Esophagus muscularis mucosa (tissue), 4 donors: ENCODE measurements around the gene NAT9. TPM values are rescaled to one million over a fixed set of nuclear protein-coding genes. Genes with fewer than 3 reads are reported as not detected.

Experiments used
- DNase-seq: peaks from one replicate; pipeline ENCODE4 v3.0.0-alpha.2; 2017; ENCODE audit errors: extremely low spot score
- H3K27ac ChIP-seq, 4 donors: fragments of 200-600 bp; sonication (generic); replicated peaks in 1 of 4; 1 replicate in 3 of 4; 2 replicates in 1 of 4; pipeline ENCODE4 v1.5.1; 2016 to 2019; ENCODE audit warnings: mild to moderate bottlenecking in 1 of 4
- H3K27me3 ChIP-seq, 4 donors: fragments of 200-600 bp; sonication (generic); one replicate each; pipeline versions ENCODE4 v1.5.1 to v1.6.0; 2016 to 2019
- H3K36me3 ChIP-seq, 4 donors: fragments of 200-600 bp; sonication (generic); one replicate each; pipeline ENCODE4 v1.5.1; 2016 to 2019
- H3K4me1 ChIP-seq, 4 donors: fragments of 200-600 bp; sonication (generic); one replicate each; pipeline ENCODE4 v1.5.1; 2016 to 2019
- H3K4me3 ChIP-seq, 4 donors: fragments of 200-600 bp; sonication (generic); 1 replicate in 2 of 4; 2 replicates in 2 of 4; pipeline ENCODE4 v1.5.1; 2016 to 2019; ENCODE audit warnings: mild to moderate bottlenecking in 4 of 4, moderate library complexity in 1 of 4
- H3K9me3 ChIP-seq, 4 donors: fragments of 200-600 bp; sonication (generic); 1 replicate in 3 of 4; 2 replicates in 1 of 4; pipeline ENCODE4 v1.5.1; 2016 to 2019
- EP300 ChIP-seq: sonication (generic); formaldehyde crosslinking; IDR thresholded peaks from one replicate; pipeline ENCODE4 v1.6.1; 2017; ENCODE audit warnings: antibody characterized with exemption
- POLR2A ChIP-seq: fragments of 450-650 bp; IDR thresholded peaks from one replicate; pipeline ENCODE4 v1.6.1; 2017; ENCODE audit warnings: antibody characterized with exemption, moderate library complexity, mild to moderate bottlenecking, low read depth
- POLR2AphosphoS5 ChIP-seq, 2 donors: sonication (generic); formaldehyde crosslinking; IDR thresholded peaks; one replicate each; pipeline ENCODE4 v1.6.1; 2017; ENCODE audit warnings: antibody characterized with exemption in 2 of 2
- WGBS: methylation state at CpG from one replicate; pipeline ENCODE4 v1.1.5; 2018; 5-methylcytosine and 5-hydroxymethylcytosine counted together
- intact Hi-C: fragments of 100-400 bp; cut with DNase I; formaldehyde crosslinking; loops from one replicate; pipeline ENCODE4 v1.15.1; 2023
- total RNA-seq, 4 donors: library from RNA; depleted of rRNA; stranded (reverse); fragments of >200 nt; gene quantifications; one replicate each; pipeline versions ENCODE4 v1.1.0 to v1.2.1, GENCODE V29; 2016
- TF ChIP-seq, protein P1 (sequence below), 3 experiments: fragments of 200-600 bp in 2 of 3; fragments of 450-650 bp in 1 of 3; sonication (generic) in 2 of 3; IDR thresholded peaks; one replicate each; pipeline ENCODE4 v1.5.1; 2017 to 2019; ENCODE audit warnings: antibody characterized with exemption in 3 of 3, mild to moderate bottlenecking in 2 of 3, moderate library complexity in 1 of 3

The NAT9 gene
- total RNA-seq, 4 donors from 2014 or later = 10.4 to 22.4 (median 17.7) TPM

DNA sequence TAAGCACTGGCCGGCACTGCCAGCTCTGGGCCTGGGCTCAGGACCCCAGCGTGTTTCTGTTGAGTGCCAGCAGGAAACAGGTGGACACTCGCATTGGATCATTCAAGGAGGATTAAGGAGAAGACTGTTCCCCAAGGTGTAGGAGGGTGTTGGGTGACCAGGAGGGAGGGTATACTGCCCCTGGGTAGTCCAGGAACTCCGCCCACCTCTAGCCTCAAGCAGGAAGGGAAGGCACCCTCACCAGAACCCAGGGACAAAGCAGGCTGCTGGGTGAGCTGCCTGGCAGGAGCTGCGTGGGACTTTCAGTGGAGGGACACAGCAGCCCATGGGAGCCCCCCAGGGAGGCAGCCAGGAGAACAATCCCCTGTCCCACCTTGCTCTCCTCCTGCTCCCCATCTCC lies 46.8 kb downstream of the NAT9 start:
- Histone ChIP-seq H3K4me1 (no peaks in the 10 kb centered on the region), H3K27me3 (peaks cover 0 to 47% (median 6%) of the 10 kb centered on the region in 4 donors), H3K4me3 (no peak overlapping the region), H3K9me3 (no peaks in the 10 kb centered on the region), H3K36me3 (no peaks in the 10 kb centered on the region), H3K27ac (no peak overlapping the region)
- intact Hi-C loops = no loop called here
- no peak for DNase-seq
- 81% methylated on average over 3 of the region's 5 CpGs for WGBS
- no peak for TF ChIP-seq POLR2AphosphoS5 (IDR thresholded peaks at IDR 0.05)
- TF ChIP-seq, protein P1, sequence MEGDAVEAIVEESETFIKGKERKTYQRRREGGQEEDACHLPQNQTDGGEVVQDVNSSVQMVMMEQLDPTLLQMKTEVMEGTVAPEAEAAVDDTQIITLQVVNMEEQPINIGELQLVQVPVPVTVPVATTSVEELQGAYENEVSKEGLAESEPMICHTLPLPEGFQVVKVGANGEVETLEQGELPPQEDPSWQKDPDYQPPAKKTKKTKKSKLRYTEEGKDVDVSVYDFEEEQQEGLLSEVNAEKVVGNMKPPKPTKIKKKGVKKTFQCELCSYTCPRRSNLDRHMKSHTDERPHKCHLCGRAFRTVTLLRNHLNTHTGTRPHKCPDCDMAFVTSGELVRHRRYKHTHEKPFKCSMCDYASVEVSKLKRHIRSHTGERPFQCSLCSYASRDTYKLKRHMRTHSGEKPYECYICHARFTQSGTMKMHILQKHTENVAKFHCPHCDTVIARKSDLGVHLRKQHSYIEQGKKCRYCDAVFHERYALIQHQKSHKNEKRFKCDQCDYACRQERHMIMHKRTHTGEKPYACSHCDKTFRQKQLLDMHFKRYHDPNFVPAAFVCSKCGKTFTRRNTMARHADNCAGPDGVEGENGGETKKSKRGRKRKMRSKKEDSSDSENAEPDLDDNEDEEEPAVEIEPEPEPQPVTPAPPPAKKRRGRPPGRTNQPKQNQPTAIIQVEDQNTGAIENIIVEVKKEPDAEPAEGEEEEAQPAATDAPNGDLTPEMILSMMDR (IDR thresholded peaks at IDR 0.05) = no peak
- TF ChIP-seq EP300 = no peak
- no peak for TF ChIP-seq POLR2A

DNA sequence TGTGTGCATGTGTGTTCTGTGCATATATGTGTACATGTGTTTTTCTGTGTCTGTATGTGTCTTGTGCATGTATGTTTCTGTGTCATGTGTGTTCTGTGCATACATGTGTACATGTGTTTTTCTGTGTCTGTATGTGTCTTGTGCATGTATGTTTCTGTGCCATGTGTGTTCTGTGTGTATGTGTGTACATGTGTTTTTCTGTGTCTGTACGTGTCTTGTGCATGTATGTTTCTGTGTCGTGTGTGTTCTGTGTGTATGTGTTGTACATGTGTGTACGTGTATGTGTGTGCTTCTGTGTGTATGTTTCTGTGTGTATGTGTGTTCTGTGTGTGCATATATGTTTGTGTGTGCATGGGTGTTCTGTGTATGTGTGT lies 47.5 kb downstream of the NAT9 start:
- WGBS = 86% methylated on average over 3 of the region's 3 CpGs
- no peak for DNase-seq
- H3K27me3 ChIP-seq = peaks cover 0 to 47% (median 6%) of the 10 kb centered on the region in 4 donors
- intact Hi-C loops = no loop called here
- TF ChIP-seq EP300 (no peak), POLR2AphosphoS5 (IDR thresholded peaks at IDR 0.05) (no peak), POLR2A (no peak)
- TF ChIP-seq, protein P1 (IDR thresholded peaks at IDR 0.05) = no peak
- H3K4me3 ChIP-seq = no peak overlapping the region
- no peak overlapping the region for H3K27ac ChIP-seq
- H3K36me3 ChIP-seq = no peaks in the 10 kb centered on the region
- H3K9me3 ChIP-seq = no peaks in the 10 kb centered on the region
- no peaks in the 10 kb centered on the region for H3K4me1 ChIP-seq

DNA sequence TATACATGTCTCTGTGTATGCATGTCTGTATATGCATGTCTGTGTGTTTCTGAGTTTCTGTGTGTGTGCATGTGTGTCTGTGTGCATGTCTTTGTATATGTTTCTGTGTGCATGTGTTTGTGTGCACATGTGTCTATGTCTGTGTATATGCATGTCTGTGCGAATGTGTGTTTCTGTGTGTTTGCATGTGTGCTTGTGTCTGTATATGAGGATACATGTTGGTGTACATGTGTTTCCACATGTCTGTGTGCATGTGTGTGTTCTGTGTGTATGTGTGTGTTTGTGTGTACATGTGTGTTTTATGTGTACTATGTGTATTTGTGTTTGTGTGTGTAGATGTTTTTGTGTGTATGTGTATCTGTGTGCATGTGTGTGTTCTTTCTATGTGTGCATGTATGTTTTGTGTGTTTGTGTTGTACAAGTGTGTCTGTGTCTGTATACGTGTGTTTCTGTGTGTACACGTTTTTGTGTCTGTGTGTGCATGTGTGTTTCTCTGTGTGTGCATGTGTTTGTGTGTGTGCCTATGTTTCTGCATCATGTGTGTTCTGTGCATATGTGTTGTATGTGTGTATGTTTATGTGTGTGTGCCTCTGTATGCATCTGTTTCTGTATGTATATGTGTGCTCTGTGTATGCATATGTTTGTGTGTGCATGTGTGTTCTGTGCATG lies 48.0 kb downstream of the NAT9 start:
- DNase-seq = no peak
- H3K4me3 ChIP-seq = no peak overlapping the region
- H3K9me3 ChIP-seq = no peaks in the 10 kb centered on the region
- no peak overlapping the region for H3K27ac ChIP-seq
- H3K4me1 ChIP-seq = no peaks in the 10 kb centered on the region
- H3K27me3 ChIP-seq = peaks cover 0 to 41% (median 6%) of the 10 kb centered on the region in 4 donors
- H3K36me3 ChIP-seq = no peaks in the 10 kb centered on the region
- TF ChIP-seq, protein P1 (IDR thresholded peaks at IDR 0.05) = no peak
- TF ChIP-seq POLR2AphosphoS5 (IDR thresholded peaks at IDR 0.05) = no peak
- no peak for TF ChIP-seq EP300
- TF ChIP-seq POLR2A = no peak
- intact Hi-C loops = no loop called here
- WGBS = 96% methylated on average over 3 of the region's 3 CpGs

DNA sequence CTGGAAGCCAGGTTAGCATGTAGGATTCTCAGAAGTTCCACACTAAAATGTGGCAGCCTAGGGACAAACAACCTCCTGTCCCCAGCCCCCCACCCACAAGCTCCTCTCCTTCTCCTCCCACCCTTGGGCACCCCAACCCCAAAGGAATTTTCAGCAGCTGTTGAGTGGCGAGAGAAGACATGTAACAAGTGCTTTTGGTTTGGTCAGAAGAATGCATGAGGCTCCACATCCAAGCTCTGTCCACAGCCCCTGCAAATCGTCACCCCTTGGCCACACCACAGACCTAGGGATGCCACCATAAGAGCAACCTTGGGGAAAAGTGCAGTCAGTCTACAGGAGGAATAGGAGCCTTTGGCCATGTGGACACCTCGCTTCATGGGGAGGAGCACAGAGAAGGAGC lies 51.0 kb downstream of the NAT9 start:
- H3K27me3 ChIP-seq = peaks cover 0 to 27% (median 0%) of the 10 kb centered on the region in 4 donors
- WGBS = 92% methylated on average over 2 of the region's 3 CpGs
- H3K4me3 ChIP-seq = no peak overlapping the region
- H3K36me3 ChIP-seq = no peaks in the 10 kb centered on the region
- no peak overlapping the region for H3K27ac ChIP-seq
- DNase-seq = no peak
- TF ChIP-seq, protein P1 (IDR thresholded peaks at IDR 0.05) = no peak
- TF ChIP-seq POLR2A (no peak), EP300 (no peak), POLR2AphosphoS5 (IDR thresholded peaks at IDR 0.05) (no peak)
- no peaks in the 10 kb centered on the region for H3K9me3 ChIP-seq
- intact Hi-C loops = no loop called here
- no peaks in the 10 kb centered on the region for H3K4me1 ChIP-seq

DNA sequence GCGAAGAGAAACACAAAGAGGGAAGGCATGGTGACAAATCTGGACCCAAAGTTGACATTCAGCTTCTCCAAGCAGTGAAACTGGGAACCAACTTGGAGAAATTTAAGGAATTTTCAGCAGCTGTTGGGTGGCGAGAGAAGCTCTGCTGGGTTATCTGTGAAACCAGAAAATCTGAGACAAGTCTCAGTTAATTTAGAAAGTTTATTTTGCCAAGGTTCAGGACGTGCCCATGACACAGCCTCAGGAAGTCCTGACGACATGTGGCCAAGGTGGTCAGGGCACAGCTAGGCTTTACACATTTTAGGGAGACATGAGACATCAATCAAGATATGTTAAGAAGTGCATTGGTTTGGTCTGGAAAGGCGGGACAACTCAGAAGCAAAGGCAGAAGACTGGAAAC lies 52.3 kb downstream of the NAT9 start:
- H3K27me3 ChIP-seq = peaks cover 0 to 27% (median 0%) of the 10 kb centered on the region in 4 donors
- H3K27ac ChIP-seq = no peak overlapping the region
- no peak for TF ChIP-seq POLR2AphosphoS5 (IDR thresholded peaks at IDR 0.05)
- TF ChIP-seq, protein P1 (IDR thresholded peaks at IDR 0.05) = no peak
- no peak overlapping the region for H3K4me3 ChIP-seq
- no peaks in the 10 kb centered on the region for H3K36me3 ChIP-seq
- H3K4me1 ChIP-seq = no peaks in the 10 kb centered on the region
- no peaks in the 10 kb centered on the region for H3K9me3 ChIP-seq
- WGBS = 59% methylated on average over 5 of the region's 5 CpGs
- intact Hi-C loops = no loop called here
- no peak for DNase-seq
